Peyer's patch (tissue), 4 donors: ENCODE results near the gene MTG2. TPM values are rescaled to one million over a fixed set of nuclear protein-coding genes. Genes with fewer than 3 reads are reported as not detected.

Experiments used
- DNase-seq, 3 donors: peaks; one replicate each; pipeline ENCODE4 v3.0.0-alpha.2; 2017 to 2019
- H3K27ac ChIP-seq, 4 donors: fragments of 200-600 bp; sonication (generic); one replicate each; pipeline ENCODE4 v1.5.1; 2016 to 2019
- H3K27me3 ChIP-seq, 2 donors: fragments of 200-600 bp; sonication (generic); one replicate each; pipeline ENCODE4 v1.5.1; 2019
- H3K36me3 ChIP-seq, 3 donors: fragments of 200-600 bp; sonication (generic); one replicate each; pipeline ENCODE4 v1.5.1; 2016 to 2019
- H3K4me1 ChIP-seq, 4 donors: fragments of 200-600 bp; sonication (generic); one replicate each; pipeline ENCODE4 v1.5.1; 2016 to 2019
- H3K4me3 ChIP-seq, 4 donors: fragments of 200-600 bp; sonication (generic); 1 replicate in 3 of 4; 2 replicates in 1 of 4; pipeline ENCODE4 v1.5.1; 2016 to 2019; ENCODE audit warnings: mild to moderate bottlenecking in 1 of 4
- H3K9me3 ChIP-seq, 4 donors: fragments of 200-600 bp; sonication (generic); one replicate each; pipeline ENCODE4 v1.5.1; 2016 to 2019; ENCODE audit warnings: mild to moderate bottlenecking in 1 of 4
- POLR2A ChIP-seq, 2 donors: fragments of 450-650 bp; IDR thresholded peaks; one replicate each; pipeline ENCODE4 v1.5.1; 2017; ENCODE audit warnings: antibody characterized with exemption in 2 of 2, mild to moderate bottlenecking in 2 of 2, moderate library complexity in 2 of 2
- total RNA-seq, 4 donors: library from RNA; depleted of rRNA; stranded (reverse); fragments of >200 nt; gene quantifications; one replicate each; pipeline ENCODE4 v1.1.0, GENCODE V29; 2016
- TF ChIP-seq, protein P1 (sequence below), 6 experiments: fragments of 450-650 bp in 4 of 6; fragments of 200-600 bp in 2 of 6; sonication (generic) in 1 of 6; IDR thresholded peaks; one replicate each; pipeline ENCODE4 v1.5.1; 2017 to 2019; ENCODE audit warnings: antibody characterized with exemption in 6 of 6, mild to moderate bottlenecking in 3 of 6, moderate library complexity in 1 of 6

Gene MTG2
- total RNA-seq, 4 donors from 2014 or later, result 23.1 to 62.2 (median 31.6) TPM

DNA sequence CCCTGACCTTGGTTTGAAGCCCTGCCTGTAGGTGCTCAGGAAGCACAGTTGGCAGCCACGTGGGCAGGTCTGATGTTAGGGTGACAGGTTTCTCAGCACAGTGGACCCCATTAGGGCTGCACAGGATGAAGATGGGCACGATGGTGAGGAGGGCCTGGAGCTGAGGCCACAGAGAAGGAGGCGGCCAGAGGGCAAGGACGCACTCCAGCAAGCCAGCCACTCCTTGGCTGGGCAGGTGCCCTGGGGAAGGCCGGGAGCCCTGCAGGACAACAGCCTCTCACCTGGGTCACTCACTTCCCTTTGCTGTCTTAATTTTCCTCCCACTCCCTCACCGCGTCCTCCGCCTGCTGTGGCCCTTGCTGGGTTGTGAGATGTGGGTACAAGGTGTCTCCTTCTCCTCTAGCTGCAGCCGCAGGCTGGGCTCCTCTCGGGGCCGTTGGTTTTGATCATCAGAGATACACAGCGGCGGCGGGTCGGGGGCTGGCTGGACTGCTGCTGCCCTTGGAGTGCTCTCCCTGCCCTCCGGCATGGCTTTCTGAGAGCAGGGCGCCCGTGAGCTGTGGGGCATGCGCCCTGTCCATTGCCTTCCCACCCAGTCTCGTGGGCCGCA, 61.2 kb downstream of the MTG2 start:
- no peaks in the 10 kb centered on the region for H3K36me3 ChIP-seq
- no peak for TF ChIP-seq POLR2A (IDR thresholded peaks at IDR 0.05)
- TF ChIP-seq, protein P1, sequence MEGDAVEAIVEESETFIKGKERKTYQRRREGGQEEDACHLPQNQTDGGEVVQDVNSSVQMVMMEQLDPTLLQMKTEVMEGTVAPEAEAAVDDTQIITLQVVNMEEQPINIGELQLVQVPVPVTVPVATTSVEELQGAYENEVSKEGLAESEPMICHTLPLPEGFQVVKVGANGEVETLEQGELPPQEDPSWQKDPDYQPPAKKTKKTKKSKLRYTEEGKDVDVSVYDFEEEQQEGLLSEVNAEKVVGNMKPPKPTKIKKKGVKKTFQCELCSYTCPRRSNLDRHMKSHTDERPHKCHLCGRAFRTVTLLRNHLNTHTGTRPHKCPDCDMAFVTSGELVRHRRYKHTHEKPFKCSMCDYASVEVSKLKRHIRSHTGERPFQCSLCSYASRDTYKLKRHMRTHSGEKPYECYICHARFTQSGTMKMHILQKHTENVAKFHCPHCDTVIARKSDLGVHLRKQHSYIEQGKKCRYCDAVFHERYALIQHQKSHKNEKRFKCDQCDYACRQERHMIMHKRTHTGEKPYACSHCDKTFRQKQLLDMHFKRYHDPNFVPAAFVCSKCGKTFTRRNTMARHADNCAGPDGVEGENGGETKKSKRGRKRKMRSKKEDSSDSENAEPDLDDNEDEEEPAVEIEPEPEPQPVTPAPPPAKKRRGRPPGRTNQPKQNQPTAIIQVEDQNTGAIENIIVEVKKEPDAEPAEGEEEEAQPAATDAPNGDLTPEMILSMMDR (IDR thresholded peaks at IDR 0.05), result no peak

DNA sequence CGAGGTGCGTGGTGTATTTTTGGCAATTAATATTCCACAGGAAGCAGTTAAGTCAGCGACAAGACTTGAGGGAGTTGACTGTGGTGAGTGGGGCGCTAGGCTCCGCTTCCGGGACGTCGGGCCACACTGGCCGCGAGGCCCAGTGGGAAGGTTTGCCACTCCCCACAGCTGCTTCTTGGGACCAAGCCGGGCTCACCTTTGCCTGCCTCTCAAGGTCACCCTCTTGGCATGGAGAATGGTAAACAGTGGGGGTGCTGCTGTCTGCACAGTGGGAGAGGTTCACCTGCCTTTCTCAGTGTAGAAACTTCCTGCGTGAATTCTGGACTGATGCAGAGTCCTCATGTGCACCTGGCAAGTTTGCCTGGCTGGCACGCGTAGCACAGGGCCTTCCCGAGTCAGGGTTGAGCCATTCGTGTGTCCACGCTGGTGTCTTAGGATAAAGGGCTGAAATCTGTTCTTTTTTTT, 61.8 kb downstream of the MTG2 start:
- peak in 1 of 3 donors; percentile 63 for DNase-seq
- Histone ChIP-seq H3K4me3 (no peak overlapping the region), H3K36me3 (no peaks in the 10 kb centered on the region), H3K27me3 (no peaks in the 10 kb centered on the region), H3K9me3 (no peaks in the 10 kb centered on the region), H3K4me1 (peaks cover 0 to 48% (median 2%) of the 10 kb centered on the region in 4 donors), H3K27ac (peak overlapping the region in 2 of 4 donors; percentile 1 to 30)
- TF ChIP-seq POLR2A (IDR thresholded peaks at IDR 0.05), result no peak
- TF ChIP-seq, protein P1 (IDR thresholded peaks at IDR 0.05), result no peak

More for the DNA sequence above, 61.2 kb downstream of the MTG2 start:
- Histone ChIP-seq H3K27me3 (no peaks in the 10 kb centered on the region), H3K4me1 (peaks cover 0 to 53% (median 8%) of the 10 kb centered on the region in 4 donors), H3K9me3 (no peaks in the 10 kb centered on the region), H3K27ac (peak overlapping the region in 2 of 4 donors; percentile 1 to 30), H3K4me3 (no peak overlapping the region)
- DNase-seq, result no peak

DNA sequence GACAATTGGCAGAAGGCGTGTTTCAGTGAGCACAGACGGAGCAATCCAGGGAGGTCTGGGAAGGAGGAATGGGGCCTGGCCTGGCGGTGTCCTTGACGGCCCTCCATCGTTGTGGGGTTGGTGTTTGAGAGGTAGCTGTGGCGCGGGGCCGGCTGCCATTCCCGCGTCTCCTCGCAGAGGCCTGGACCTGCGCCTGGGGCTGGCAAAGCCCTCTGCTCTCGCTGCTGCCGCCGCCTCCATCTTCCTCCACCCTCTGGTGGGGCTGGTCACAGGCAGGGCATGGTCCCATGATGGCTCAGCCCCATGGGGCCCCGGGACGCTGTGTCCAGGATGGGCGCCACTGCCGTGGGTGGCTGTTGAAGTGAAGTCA, 63.1 kb downstream of the MTG2 start:
- TF ChIP-seq, protein P1 (IDR thresholded peaks at IDR 0.05), result no peak
- no peak for TF ChIP-seq POLR2A (IDR thresholded peaks at IDR 0.05)
- DNase-seq, result no peak
- Histone ChIP-seq H3K4me3 (no peak overlapping the region), H3K9me3 (no peaks in the 10 kb centered on the region), H3K27me3 (no peaks in the 10 kb centered on the region), H3K36me3 (no peaks in the 10 kb centered on the region), H3K4me1 (peaks cover 0 to 38% (median 0%) of the 10 kb centered on the region in 4 donors), H3K27ac (no peak overlapping the region)

DNA sequence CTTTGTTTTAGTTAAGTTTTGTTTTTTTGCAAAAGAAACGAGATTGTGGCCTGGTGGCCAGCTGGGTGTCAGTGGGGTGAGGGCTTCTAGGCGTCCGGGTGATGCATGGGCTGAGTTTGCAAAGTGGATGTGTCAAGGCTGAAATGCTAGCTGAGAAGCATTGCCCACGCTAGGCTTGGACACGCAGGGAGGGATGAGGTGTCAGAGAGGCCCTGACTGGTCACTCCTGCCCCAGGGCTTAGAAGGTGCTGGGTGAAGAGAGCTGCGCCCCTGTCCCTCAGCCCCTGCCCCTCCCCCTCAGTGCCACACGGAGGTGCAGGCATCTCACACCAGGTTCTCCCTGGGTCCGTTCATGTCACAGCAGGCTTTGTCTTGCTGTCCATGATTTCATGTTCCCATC, 63.6 kb downstream of the MTG2 start:
- H3K27me3 ChIP-seq, result no peaks in the 10 kb centered on the region
- H3K9me3 ChIP-seq, result no peaks in the 10 kb centered on the region
- DNase-seq, result no peak
- no peaks in the 10 kb centered on the region for H3K36me3 ChIP-seq
- TF ChIP-seq POLR2A (IDR thresholded peaks at IDR 0.05), result no peak
- TF ChIP-seq, protein P1 (IDR thresholded peaks at IDR 0.05), result no peak
- peaks cover 0 to 32% (median 0%) of the 10 kb centered on the region in 4 donors for H3K4me1 ChIP-seq
- no peak overlapping the region for H3K27ac ChIP-seq
- no peak overlapping the region for H3K4me3 ChIP-seq

GRCh38 chr20:62246872-62247652, 64.2 kb downstream of the MTG2 start:
- no peaks in the 10 kb centered on the region for H3K36me3 ChIP-seq
- no peak overlapping the region for H3K27ac ChIP-seq
- DNase-seq, result no peak
- TF ChIP-seq POLR2A (IDR thresholded peaks at IDR 0.05), result no peak
- TF ChIP-seq, protein P1 (IDR thresholded peaks at IDR 0.05), result no peak
- H3K4me3 ChIP-seq, result no peak overlapping the region
- H3K4me1 ChIP-seq, result peaks cover 0 to 27% (median 0%) of the 10 kb centered on the region in 4 donors
- H3K27me3 ChIP-seq, result no peaks in the 10 kb centered on the region
- H3K9me3 ChIP-seq, result no peaks in the 10 kb centered on the region
